ENCODE data around the gene TRAF3IP3.

Gene TRAF3IP3

GRCh38 chr1:209813902-209814301 lies 58.0 kb downstream of the TRAF3IP3 start:
- H3K27ac Mint-ChIP-seq (ENCODE audit: low read depth) = no peak overlapping the region
- peaks cover 9% of the 10 kb centered on the region for H3K27me3 Mint-ChIP-seq
- no peaks in the 10 kb centered on the region for H3K9me3 Mint-ChIP-seq
- H3K4me1 Mint-ChIP-seq = no peaks in the 10 kb centered on the region
- ATAC-seq (replicated peaks; ENCODE audit: extremely low read depth, poor library complexity, severe bottlenecking) (no peak), DNase-seq (ENCODE audit: low spot score in 2 of 2) (no peak)
- no peak overlapping the region for H3K4me3 Mint-ChIP-seq
- no peaks in the 10 kb centered on the region for H3K36me3 Mint-ChIP-seq (ENCODE audit: insufficient read depth)

- no peak for DNase-seq (ENCODE audit: low spot score in 2 of 2)
- ATAC-seq (replicated peaks; ENCODE audit: extremely low read depth, poor library complexity, severe bottlenecking) = no peak
- no peak overlapping the region for H3K4me3 Mint-ChIP-seq
- H3K27ac Mint-ChIP-seq (ENCODE audit: low read depth) = no peak overlapping the region
- no peaks in the 10 kb centered on the region for H3K4me1 Mint-ChIP-seq
- H3K36me3 Mint-ChIP-seq (ENCODE audit: insufficient read depth) = no peaks in the 10 kb centered on the region
- no peaks in the 10 kb centered on the region for H3K9me3 Mint-ChIP-seq
- H3K27me3 Mint-ChIP-seq = peaks cover 23% of the 10 kb centered on the region
Observed at GRCh38 chr1:209815490-209815889, 59.6 kb downstream of the TRAF3IP3 start.

- Mint-ChIP-seq H3K4me1 (no peaks in the 10 kb centered on the region), H3K27me3 (peaks cover 28% of the 10 kb centered on the region), H3K27ac (ENCODE audit: low read depth) (no peak overlapping the region), H3K4me3 (no peak overlapping the region), H3K9me3 (no peaks in the 10 kb centered on the region), H3K36me3 (ENCODE audit: insufficient read depth) (no peaks in the 10 kb centered on the region)
- no peak for DNase-seq (ENCODE audit: low spot score in 2 of 2)
- ATAC-seq (replicated peaks; ENCODE audit: extremely low read depth, poor library complexity, severe bottlenecking) = no peak
Observed at GRCh38 chr1:209815931-209816341, 60.1 kb downstream of the TRAF3IP3 start.

- no peak for DNase-seq (ENCODE audit: low spot score in 2 of 2)
- H3K4me1 Mint-ChIP-seq = no peaks in the 10 kb centered on the region
Observed at GRCh38 chr1:209816923-209817322, 61.1 kb downstream of the TRAF3IP3 start.

GRCh38 chr1:209817691-209818090 lies 61.8 kb downstream of the TRAF3IP3 start:
- Mint-ChIP-seq H3K9me3 (no peaks in the 10 kb centered on the region), H3K27ac (ENCODE audit: low read depth) (no peak overlapping the region), H3K4me3 (no peak overlapping the region)

More at GRCh38 chr1:209816923-209817322, 61.1 kb downstream of the TRAF3IP3 start:
- H3K27me3 Mint-ChIP-seq = peaks cover 36% of the 10 kb centered on the region
- H3K4me3 Mint-ChIP-seq = no peak overlapping the region
- no peaks in the 10 kb centered on the region for H3K36me3 Mint-ChIP-seq (ENCODE audit: insufficient read depth)
- no peak overlapping the region for H3K27ac Mint-ChIP-seq (ENCODE audit: low read depth)
- no peaks in the 10 kb centered on the region for H3K9me3 Mint-ChIP-seq
- no peak for ATAC-seq (replicated peaks; ENCODE audit: extremely low read depth, poor library complexity, severe bottlenecking)

GRCh38 chr1:209819058-209819457 lies 63.2 kb downstream of the TRAF3IP3 start:
- no peak overlapping the region for H3K27ac Mint-ChIP-seq (ENCODE audit: low read depth)
- H3K27me3 Mint-ChIP-seq = peaks cover 49% of the 10 kb centered on the region
- H3K4me3 Mint-ChIP-seq = no peak overlapping the region
- H3K36me3 Mint-ChIP-seq (ENCODE audit: insufficient read depth) = no peaks in the 10 kb centered on the region
- ATAC-seq (replicated peaks; ENCODE audit: extremely low read depth, poor library complexity, severe bottlenecking) (no peak), DNase-seq (ENCODE audit: low spot score in 2 of 2) (no peak)
- H3K4me1 Mint-ChIP-seq = peaks cover 8% of the 10 kb centered on the region
- no peaks in the 10 kb centered on the region for H3K9me3 Mint-ChIP-seq

More at GRCh38 chr1:209817691-209818090, 61.8 kb downstream of the TRAF3IP3 start:
- no peaks in the 10 kb centered on the region for H3K36me3 Mint-ChIP-seq (ENCODE audit: insufficient read depth)
- ATAC-seq (replicated peaks; ENCODE audit: extremely low read depth, poor library complexity, severe bottlenecking) (no peak), DNase-seq (ENCODE audit: low spot score in 2 of 2) (no peak)
- H3K4me1 Mint-ChIP-seq = peaks cover under 1% of the 10 kb centered on the region
- peaks cover 42% of the 10 kb centered on the region for H3K27me3 Mint-ChIP-seq

GRCh38 chr1:209820986-209821385 lies 65.1 kb downstream of the TRAF3IP3 start:
- ATAC-seq (replicated peaks; ENCODE audit: extremely low read depth, poor library complexity, severe bottlenecking) = no peak
- Mint-ChIP-seq H3K9me3 (no peaks in the 10 kb centered on the region), H3K4me3 (no peak overlapping the region), H3K27ac (ENCODE audit: low read depth) (no peak overlapping the region), H3K36me3 (ENCODE audit: insufficient read depth) (no peaks in the 10 kb centered on the region), H3K4me1 (peaks cover 8% of the 10 kb centered on the region), H3K27me3 (peaks cover 49% of the 10 kb centered on the region)
- DNase-seq (ENCODE audit: low spot score in 2 of 2) = no peak

- Mint-ChIP-seq H3K27me3 (peaks cover 49% of the 10 kb centered on the region), H3K9me3 (no peaks in the 10 kb centered on the region), H3K4me3 (no peak overlapping the region), H3K36me3 (ENCODE audit: insufficient read depth) (no peaks in the 10 kb centered on the region), H3K4me1 (peaks cover 13% of the 10 kb centered on the region), H3K27ac (ENCODE audit: low read depth) (no peak overlapping the region)
- DNase-seq (ENCODE audit: low spot score in 2 of 2) (no peak), ATAC-seq (replicated peaks; ENCODE audit: extremely low read depth, poor library complexity, severe bottlenecking) (no peak)
Observed at GRCh38 chr1:209822706-209823105, 66.9 kb downstream of the TRAF3IP3 start.

- DNase-seq (ENCODE audit: low spot score in 2 of 2) = no peak
Observed at GRCh38 chr1:209823143-209824041, 67.5 kb downstream of the TRAF3IP3 start.

GRCh38 chr1:209825591-209826434 lies 70.0 kb downstream of the TRAF3IP3 start:
- DNase-seq (ENCODE audit: low spot score in 2 of 2) (no peak), ATAC-seq (replicated peaks; ENCODE audit: extremely low read depth, poor library complexity, severe bottlenecking) (no peak)
- H3K27ac Mint-ChIP-seq (ENCODE audit: low read depth) = no peak overlapping the region
- no peak overlapping the region for H3K4me3 Mint-ChIP-seq
- peaks cover 9% of the 10 kb centered on the region for H3K36me3 Mint-ChIP-seq (ENCODE audit: insufficient read depth)
- no peaks in the 10 kb centered on the region for H3K9me3 Mint-ChIP-seq
- peaks cover 22% of the 10 kb centered on the region for H3K27me3 Mint-ChIP-seq
- H3K4me1 Mint-ChIP-seq = peaks cover 31% of the 10 kb centered on the region

More at GRCh38 chr1:209823143-209824041, 67.5 kb downstream of the TRAF3IP3 start:
- no peak overlapping the region for H3K4me3 Mint-ChIP-seq
- peaks cover 14% of the 10 kb centered on the region for H3K4me1 Mint-ChIP-seq
- no peak overlapping the region for H3K27ac Mint-ChIP-seq (ENCODE audit: low read depth)
- H3K9me3 Mint-ChIP-seq = no peaks in the 10 kb centered on the region
- ATAC-seq (replicated peaks; ENCODE audit: extremely low read depth, poor library complexity, severe bottlenecking) = no peak
- peaks cover 45% of the 10 kb centered on the region for H3K27me3 Mint-ChIP-seq
- peaks cover 5% of the 10 kb centered on the region for H3K36me3 Mint-ChIP-seq (ENCODE audit: insufficient read depth)

- peaks cover 35% of the 10 kb centered on the region for H3K4me1 Mint-ChIP-seq
- peak; percentile 84 for ATAC-seq (replicated peaks; ENCODE audit: extremely low read depth, poor library complexity, severe bottlenecking)
- peaks cover 7% of the 10 kb centered on the region for H3K27me3 Mint-ChIP-seq
- peaks cover 22% of the 10 kb centered on the region for H3K36me3 Mint-ChIP-seq (ENCODE audit: insufficient read depth)
- H3K9me3 Mint-ChIP-seq = no peaks in the 10 kb centered on the region
- peak within 1 kb of the TSS; percentile 49 for H3K27ac Mint-ChIP-seq (ENCODE audit: low read depth)
- peak within 1 kb of the TSS; percentile 85 for H3K4me3 Mint-ChIP-seq
- DNase-seq (ENCODE audit: low spot score in 2 of 2) = peak; percentile 89 to 92
Observed at GRCh38 chr1:209827384-209828262, 71.8 kb downstream of the TRAF3IP3 start, which contains the start of gene UTP25. UTP25 (plus strand) TSS chr1:209827972; CDS start chr1:209828064, 92 bp downstream.

- Mint-ChIP-seq H3K36me3 (ENCODE audit: insufficient read depth) (peaks cover 40% of the 10 kb centered on the region), H3K9me3 (no peaks in the 10 kb centered on the region), H3K4me1 (peaks cover 35% of the 10 kb centered on the region), H3K4me3 (peak overlapping the region; percentile 85), H3K27ac (ENCODE audit: low read depth) (no peak overlapping the region), H3K27me3 (no peaks in the 10 kb centered on the region)
- no peak for DNase-seq (ENCODE audit: low spot score in 2 of 2)
- ATAC-seq (replicated peaks; ENCODE audit: extremely low read depth, poor library complexity, severe bottlenecking) = no peak
Observed at GRCh38 chr1:209829716-209830115, 73.9 kb downstream of the TRAF3IP3 start.

Measured in central memory CD8-positive, alpha-beta T cell (primary cell).